HepG2 (cell line): ENCODE data around the gene RPH3AL. TPM values are rescaled to one million over a fixed set of nuclear protein-coding genes. Genes with fewer than 3 reads are reported as not detected.

ENCODE experiments used
- ATAC-seq: fragments of 200-7000 bp; cut with Tn5 transposase; 3 replicates; pipeline ENCODE4 v1.9.1; 2020; ENCODE audit warnings: mild to moderate bottlenecking, moderate library complexity
- BruUV-seq: library from RNA; stranded (reverse); fragments of 400-500 nt; replicated peaks from 2 replicates; lab custom pipeline; 2021; lab: Mats Ljungman, UMichigan
- CTCF ChIA-PET: fragments of 300-600 bp; formaldehyde crosslinking; extraction: SDS; loops from one replicate; lab custom pipeline; 2021; ENCODE audit warnings: low total read pairs, inconsistent platforms, low intra/inter-chr PET ratio; lab: Yijun Ruan, JAX
- POLR2A ChIA-PET: fragments of 350-600 bp; sonication (Branson Sonifier 250); formaldehyde crosslinking; loops from one replicate; lab custom pipeline; 2020; ENCODE audit warnings: antibody characterized with exemption, inconsistent platforms; lab: Yijun Ruan, JAX
- DNase-seq: peaks from one replicate; pipeline ENCODE4 v3.0.0-alpha.2; 2015; ENCODE audit warnings: low spot score
- FAIRE-seq: peaks from 3 replicates; lab custom pipeline; 2011; peaks lifted over from hg19 to GRCh38; lab: Jason Lieb, UNC
- H2AFZ ChIP-seq: one replicate; pipeline ENCODE4 v1.6.1; 2011; ENCODE audit warnings: low read length, inconsistent platforms
- H3K27ac ChIP-seq: fragments of 300-600 bp; 3 replicates; pipeline ENCODE4 v1.8.0; 2011; ENCODE audit warnings: mixed run types, mild to moderate bottlenecking, mixed read lengths, low read length, inconsistent platforms; ENCODE audit not compliant: insufficient read depth; ENCODE audit errors: extremely low read length
- H3K27me3 ChIP-seq, 2 experiments: fragments of 200-600 bp in 1 of 2; 2 replicates in 1 of 2; 3 replicates in 1 of 2; pipeline versions ENCODE4 v1.6.0 to v1.8.0; 2011; ENCODE audit warnings: low read length in 2 of 2, mild to moderate bottlenecking in 2 of 2, moderate library complexity in 2 of 2, inconsistent platforms in 1 of 2; ENCODE audit not compliant: insufficient read depth in 2 of 2, control insufficient read depth in 1 of 2
- H3K36me3 ChIP-seq, 2 experiments: fragments of 200-600 bp in 1 of 2; replicated peaks in 1 of 2; 2 replicates in 1 of 2; 3 replicates in 1 of 2; pipeline versions ENCODE4 v1.5.1 to v1.8.0; 2011; ENCODE audit warnings: low read length in 2 of 2, inconsistent platforms in 1 of 2; ENCODE audit not compliant: insufficient read depth in 2 of 2, control insufficient read depth in 1 of 2
- H3K4me1 ChIP-seq: 2 replicates; pipeline ENCODE4 v1.5.1; 2012; ENCODE audit warnings: low read length, inconsistent platforms; ENCODE audit not compliant: insufficient read depth
- H3K4me2 ChIP-seq: 2 replicates; pipeline ENCODE4 v1.6.0; 2011; ENCODE audit warnings: low read depth, low read length, inconsistent platforms
- H3K4me3 ChIP-seq, 3 experiments: fragments of 200-600 bp in 1 of 3; sonication (generic), shearing (Covaris generic) in 1 of 3; replicated peaks in 1 of 3; 2 replicates each; pipeline ENCODE4 v1.5.1; 2011 to 2016; ENCODE audit warnings: low read length in 3 of 3, inconsistent platforms in 2 of 3, low read depth in 2 of 3, mild to moderate bottlenecking in 2 of 3, control low read depth in 1 of 3, mixed read lengths in 1 of 3; ENCODE audit not compliant: insufficient read depth in 1 of 3
- H3K79me2 ChIP-seq: one replicate; pipeline ENCODE4 v1.6.1; 2011; ENCODE audit warnings: low read length, inconsistent platforms; ENCODE audit not compliant: insufficient read depth
- H3K9ac ChIP-seq: 2 replicates; pipeline ENCODE4 v1.6.0; 2011; ENCODE audit warnings: mild to moderate bottlenecking, low read depth, low read length, inconsistent platforms; ENCODE audit not compliant: insufficient read depth
- H3K9me3 ChIP-seq: 2 replicates; pipeline ENCODE4 v1.5.1; 2012; ENCODE audit warnings: mild to moderate bottlenecking, low read length
- H4K20me1 ChIP-seq: 2 replicates; pipeline ENCODE4 v1.6.0; 2011; ENCODE audit warnings: inconsistent platforms, mild to moderate bottlenecking, low read length, moderate library complexity; ENCODE audit not compliant: insufficient read depth
- ATRX ChIP-seq: sonication (generic); formaldehyde crosslinking; IDR thresholded peaks from 2 replicates; pipeline ENCODE4 v1.4.0; 2020; ENCODE audit warnings: missing genetic modification reagents, borderline replicate concordance
- BHLHE40 ChIP-seq: IDR thresholded peaks from 2 replicates; pipeline ENCODE4 v1.6.1; 2011; ENCODE audit warnings: low read length, improper control_type of control experiment
- HDAC2 ChIP-seq: sonication (generic); formaldehyde crosslinking; IDR thresholded peaks from 2 replicates; pipeline ENCODE4 v1.4.0; 2020; ENCODE audit warnings: missing genetic modification reagents
- NFATC3 ChIP-seq: sonication (generic); formaldehyde crosslinking; IDR thresholded peaks from 2 replicates; pipeline ENCODE4 v1.5.1; 2020; ENCODE audit warnings: mild to moderate bottlenecking, missing genetic modification reagents
- POGZ ChIP-seq: sonication (generic); formaldehyde crosslinking; IDR thresholded peaks from 2 replicates; pipeline ENCODE4 v1.4.0; 2020; ENCODE audit warnings: mild to moderate bottlenecking, missing genetic modification reagents
- RELA ChIP-seq: sonication (generic); formaldehyde crosslinking; IDR thresholded peaks from 2 replicates; pipeline ENCODE4 v1.4.0; 2020; ENCODE audit warnings: missing genetic modification reagents
- RNF219 ChIP-seq: sonication (generic); formaldehyde crosslinking; IDR thresholded peaks from 2 replicates; pipeline ENCODE4 v1.5.0; 2020; ENCODE audit warnings: mild to moderate bottlenecking, missing genetic modification reagents
- ZNF235 ChIP-seq: sonication (generic); formaldehyde crosslinking; IDR thresholded peaks from 2 replicates; pipeline ENCODE4 v1.8.1; 2023; ENCODE audit warnings: mild to moderate bottlenecking, missing genetic modification reagents, borderline replicate concordance
- ZNF431 ChIP-seq: sonication (generic); formaldehyde crosslinking; IDR thresholded peaks from 2 replicates; pipeline ENCODE4 v1.9.0; 2022; ENCODE audit warnings: missing genetic modification reagents, low read depth, mild to moderate bottlenecking, borderline replicate concordance
- ZNF562 ChIP-seq: sonication (generic); formaldehyde crosslinking; IDR thresholded peaks from 2 replicates; pipeline ENCODE4 v1.8.0; 2022; ENCODE audit warnings: missing genetic modification reagents, borderline replicate concordance
- ZNF577 ChIP-seq: sonication (generic); formaldehyde crosslinking; IDR thresholded peaks from 2 replicates; pipeline ENCODE4 v1.4.0; 2020; ENCODE audit warnings: mild to moderate bottlenecking, low read depth, missing genetic modification reagents, borderline replicate concordance
- ZNF607 ChIP-seq: sonication (generic); formaldehyde crosslinking; IDR thresholded peaks from 2 replicates; pipeline ENCODE4 v1.5.1; 2020; ENCODE audit warnings: missing genetic modification reagents, mild to moderate bottlenecking, borderline replicate concordance
- ZNF816 ChIP-seq: sonication (generic); formaldehyde crosslinking; IDR thresholded peaks from 2 replicates; pipeline ENCODE4 v1.8.0; 2022; ENCODE audit warnings: missing genetic modification reagents, mild to moderate bottlenecking, borderline replicate concordance
- ZNF83 ChIP-seq: sonication (generic); formaldehyde crosslinking; IDR thresholded peaks from 2 replicates; pipeline ENCODE4 v1.4.0; 2020; ENCODE audit warnings: missing genetic modification reagents, mild to moderate bottlenecking, borderline replicate concordance
- ZNF891 ChIP-seq: sonication (generic); formaldehyde crosslinking; IDR thresholded peaks from 2 replicates; pipeline ENCODE4 v1.5.0; 2020; ENCODE audit warnings: mild to moderate bottlenecking, missing genetic modification reagents
- WGBS: methylation state at CpG from one replicate; pipeline ENCODE4 v1.1.6; 2017; ENCODE audit warnings: low lambda C conversion rate; 5-methylcytosine and 5-hydroxymethylcytosine counted together
- in situ Hi-C: cut with HindIII; loops from 2 replicates; pipeline ENCODE4 v1.10.0; 2017; ENCODE audit warnings: low pct_unique_long_range_greater_than_20kb; ENCODE audit not compliant: extremely low pct_ligation_motif_present
- intact Hi-C: fragments of 100-400 bp; cut with micrococcal nuclease; formaldehyde crosslinking; loops from one replicate; pipeline ENCODE4 v1.10.0; 2022; ENCODE audit not compliant: unreplicated experiment
- polyA plus RNA-seq, 8 experiments: library from polyadenylated mRNA; depleted of rRNA in 3 of 8; stranded (reverse) in 7 of 8; unstranded in 1 of 8; fragments of >200 nt; fragmentation: Illumina TruSeq in 4 of 8; extraction: Trizol in 4 of 8; gene quantifications; 2 replicates each; pipeline versions ENCODE4 v1.2.1 to v1.2.3, GENCODE V29; 2011 to 2016; ENCODE audit warnings: low read depth in 4 of 8, missing spikeins in 1 of 8, mixed read lengths in 1 of 8; ENCODE audit not compliant: insufficient read depth in 1 of 8
- total RNA-seq, 5 experiments: library from RNA; depleted of rRNA; stranded (reverse); fragments of >200 nt; fragmentation: Illumina TruSeq; extraction: Trizol; gene quantifications; 2 replicates each; pipeline ENCODE4 v1.2.3, GENCODE V29; 2016; ENCODE audit warnings: low read depth in 1 of 5
- TF ChIP-seq, protein P1 (sequence below): sonication (generic); formaldehyde crosslinking; IDR thresholded peaks from 2 replicates; pipeline ENCODE4 v1.4.0; 2020; ENCODE audit warnings: low read depth, missing genetic modification reagents

The RPH3AL gene
- total and polyA plus RNA-seq, 2 of the 13 experiments (the other 11 are each of a cell fraction or from before 2014, with no cell fraction given): 7.8 to 16.4 TPM

DNA sequence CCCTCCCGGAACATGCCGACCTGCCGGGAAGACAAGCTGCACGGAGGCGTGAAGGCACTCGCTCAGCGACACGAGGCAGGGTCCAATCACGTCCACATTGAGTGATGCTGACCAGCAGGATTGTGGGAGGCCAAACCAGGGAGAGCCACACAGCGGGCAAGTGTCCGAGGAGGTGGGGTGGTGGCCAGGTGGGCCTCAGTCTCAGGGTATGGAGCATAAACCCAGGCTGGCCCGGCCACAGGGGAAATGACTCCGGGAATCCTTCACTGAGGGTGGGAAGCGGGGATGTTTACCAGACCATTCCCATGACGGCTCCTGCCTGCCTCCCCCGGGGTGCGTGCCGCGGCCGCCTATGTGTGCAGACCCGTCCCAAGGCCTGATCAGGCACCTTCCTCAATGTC is 62.5 kb downstream of the RPH3AL start:
- no peak for FAIRE-seq
- CTCF ChIA-PET: no interaction called here

GRCh38 chr17:289409-289808 is 63.2 kb downstream of the RPH3AL start:
- in situ Hi-C loops: no loop called here
- CTCF ChIA-PET: no interaction called here
- Histone ChIP-seq H4K20me1 (no peaks in the 10 kb centered on the region), H3K79me2 (no peaks in the 10 kb centered on the region), H3K9me3 (no peaks in the 10 kb centered on the region), H3K27me3 (no peaks in the 10 kb centered on the region), H3K36me3 (peaks cover 0 to 8% of the 10 kb centered on the region in 2 experiments; a peak in 3 of 5 replicates), H3K4me2 (no peak overlapping the region), H3K4me1 (no peaks in the 10 kb centered on the region), H3K27ac (no peak overlapping the region), H2AFZ (no peak overlapping the region), H3K9ac (no peak overlapping the region), H3K4me3 (no peak overlapping the region)
- FAIRE-seq (no peak), DNase-seq (no peak), ATAC-seq (no peak)
- BruUV-seq: no TSS peak
- WGBS: 95% methylated on average over 18 of the region's 18 CpGs
- intact Hi-C loops: no loop called here
- POLR2A ChIA-PET: no interaction called here
- no peak for TF ChIP-seq ZNF891
- TF ChIP-seq ZNF562 (CRISPR knock-in tag): no peak
- no peak for TF ChIP-seq RELA (CRISPR knock-in tag)
- no peak for TF ChIP-seq ZNF235
- no peak for TF ChIP-seq ZNF816 (CRISPR knock-in tag)
- TF ChIP-seq, protein P1, sequence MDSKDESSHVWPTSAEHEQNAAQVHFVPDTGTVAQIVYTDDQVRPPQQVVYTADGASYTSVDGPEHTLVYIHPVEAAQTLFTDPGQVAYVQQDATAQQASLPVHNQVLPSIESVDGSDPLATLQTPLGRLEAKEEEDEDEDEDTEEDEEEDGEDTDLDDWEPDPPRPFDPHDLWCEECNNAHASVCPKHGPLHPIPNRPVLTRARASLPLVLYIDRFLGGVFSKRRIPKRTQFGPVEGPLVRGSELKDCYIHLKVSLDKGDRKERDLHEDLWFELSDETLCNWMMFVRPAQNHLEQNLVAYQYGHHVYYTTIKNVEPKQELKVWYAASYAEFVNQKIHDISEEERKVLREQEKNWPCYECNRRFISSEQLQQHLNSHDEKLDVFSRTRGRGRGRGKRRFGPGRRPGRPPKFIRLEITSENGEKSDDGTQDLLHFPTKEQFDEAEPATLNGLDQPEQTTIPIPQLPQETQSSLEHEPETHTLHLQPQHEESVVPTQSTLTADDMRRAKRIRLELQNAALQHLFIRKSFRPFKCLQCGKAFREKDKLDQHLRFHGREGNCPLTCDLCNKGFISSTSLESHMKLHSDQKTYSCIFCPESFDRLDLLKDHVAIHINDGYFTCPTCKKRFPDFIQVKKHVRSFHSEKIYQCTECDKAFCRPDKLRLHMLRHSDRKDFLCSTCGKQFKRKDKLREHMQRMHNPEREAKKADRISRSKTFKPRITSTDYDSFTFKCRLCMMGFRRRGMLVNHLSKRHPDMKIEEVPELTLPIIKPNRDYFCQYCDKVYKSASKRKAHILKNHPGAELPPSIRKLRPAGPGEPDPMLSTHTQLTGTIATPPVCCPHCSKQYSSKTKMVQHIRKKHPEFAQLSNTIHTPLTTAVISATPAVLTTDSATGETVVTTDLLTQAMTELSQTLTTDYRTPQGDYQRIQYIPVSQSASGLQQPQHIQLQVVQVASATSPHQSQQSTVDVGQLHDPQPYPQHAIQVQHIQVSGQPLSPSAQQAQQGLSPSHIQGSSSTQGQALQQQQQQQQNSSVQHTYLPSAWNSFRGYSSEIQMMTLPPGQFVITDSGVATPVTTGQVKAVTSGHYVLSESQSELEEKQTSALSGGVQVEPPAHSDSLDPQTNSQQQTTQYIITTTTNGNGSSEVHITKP (CRISPR knock-in tag): no peak
- TF ChIP-seq POGZ: no peak
- no peak for TF ChIP-seq RNF219 (CRISPR knock-in tag)
- TF ChIP-seq BHLHE40: no peak
- no peak for TF ChIP-seq ZNF577 (CRISPR knock-in tag)
- no peak for TF ChIP-seq ZNF431 (CRISPR knock-in tag)
- TF ChIP-seq ZNF83: no peak

More for the DNA sequence above, 62.5 kb downstream of the RPH3AL start:
- DNase-seq (no peak), ATAC-seq (no peak)
- Histone ChIP-seq H3K27ac (no peak overlapping the region), H3K9me3 (no peaks in the 10 kb centered on the region), H2AFZ (no peak overlapping the region), H3K79me2 (no peaks in the 10 kb centered on the region), H3K27me3 (no peaks in the 10 kb centered on the region), H3K4me1 (no peaks in the 10 kb centered on the region), H3K9ac (no peak overlapping the region), H3K36me3 (peaks cover 0 to 8% of the 10 kb centered on the region in 2 experiments; a peak in 3 of 5 replicates), H3K4me3 (no peak overlapping the region), H3K4me2 (no peak overlapping the region), H4K20me1 (no peaks in the 10 kb centered on the region)
- WGBS: 99% methylated on average over 18 of the region's 21 CpGs
- no TSS peak for BruUV-seq
- POLR2A ChIA-PET: no interaction called here
- in situ Hi-C loops: loop anchor here (10.0 kb wide), 1 partner anchor 55 kb away; no protein-coding TSS in a partner anchor
- TF ChIP-seq ZNF607 (CRISPR knock-in tag) (no peak), NFATC3 (no peak), HDAC2 (CRISPR knock-in tag) (no peak), ATRX (CRISPR knock-in tag) (no peak)
- intact Hi-C loops: no loop called here
